RWPE2 (cell line): ENCODE data around the gene SPDL1.

Experiments
- ATAC-seq: fragments of 200-7000 bp; cut with Tn5 transposase; 3 replicates; pipeline ENCODE4 v1.9.1; 2021; ENCODE audit warnings: low read depth
- DNase-seq: peaks from one replicate; pipeline ENCODE4 v3.0.0-alpha.2; 2020; ENCODE audit warnings: low spot score
- H3K27ac ChIP-seq: fragments of 450-650 bp; 2 replicates; pipeline ENCODE4 v1.5.1; 2017; ENCODE audit warnings: mild to moderate bottlenecking; ENCODE audit not compliant: poor library complexity, severe bottlenecking
- H3K27me3 ChIP-seq: fragments of 250-450 bp; sonication (Bioruptor Pico); 2 replicates; pipeline ENCODE4 v1.5.1; 2021; ENCODE audit warnings: mild to moderate bottlenecking, moderate library complexity; ENCODE audit not compliant: insufficient read depth, poor library complexity, severe bottlenecking
- H3K36me3 ChIP-seq: fragments of 250-450 bp; sonication (Bioruptor Pico); 2 replicates; pipeline ENCODE4 v1.5.1; 2020; ENCODE audit warnings: low read depth, mild to moderate bottlenecking, moderate library complexity
- H3K4me1 ChIP-seq: fragments of 250-450 bp; sonication (Bioruptor Pico); 2 replicates; pipeline ENCODE4 v1.5.1; 2021; ENCODE audit warnings: mild to moderate bottlenecking, moderate library complexity; ENCODE audit not compliant: insufficient read depth, poor library complexity, severe bottlenecking
- H3K4me3 ChIP-seq: fragments of 250-450 bp; sonication (Bioruptor Pico); 2 replicates; pipeline ENCODE4 v1.5.1; 2021; ENCODE audit warnings: mild to moderate bottlenecking, moderate library complexity; ENCODE audit not compliant: severe bottlenecking
- H3K9me3 ChIP-seq: fragments of 250-450 bp; sonication (Bioruptor Pico); 2 replicates; pipeline ENCODE4 v1.5.1; 2021; ENCODE audit warnings: mild to moderate bottlenecking, moderate library complexity; ENCODE audit not compliant: severe bottlenecking
- CTCF ChIP-seq: fragments of 450-650 bp; IDR thresholded peaks from one replicate; pipeline ENCODE4 v1.5.1; 2017; ENCODE audit warnings: mild to moderate bottlenecking, moderate library complexity; ENCODE audit not compliant: poor library complexity, severe bottlenecking

The SPDL1 gene

GRCh38 chr5:169652057-169652456 is 68.5 kb downstream of the SPDL1 start:
- H3K9me3 ChIP-seq, result no peaks in the 10 kb centered on the region
- H3K27ac ChIP-seq, result no peak overlapping the region
- no peak for ATAC-seq
- no peaks in the 10 kb centered on the region for H3K27me3 ChIP-seq
- H3K4me1 ChIP-seq, result no peaks in the 10 kb centered on the region
- DNase-seq, result no peak
- H3K36me3 ChIP-seq, result no peaks in the 10 kb centered on the region
- no peak overlapping the region for H3K4me3 ChIP-seq
- TF ChIP-seq CTCF, result no peak

GRCh38 chr5:169653091-169653490 is 69.5 kb downstream of the SPDL1 start:
- DNase-seq, result no peak
- TF ChIP-seq CTCF, result no peak
- no peak overlapping the region for H3K4me3 ChIP-seq
- no peaks in the 10 kb centered on the region for H3K4me1 ChIP-seq
- no peaks in the 10 kb centered on the region for H3K27me3 ChIP-seq
- ATAC-seq, result no peak
- no peak overlapping the region for H3K27ac ChIP-seq
- no peaks in the 10 kb centered on the region for H3K36me3 ChIP-seq
- no peaks in the 10 kb centered on the region for H3K9me3 ChIP-seq
